GM12864 (cell line): ENCODE results near the gene LAIR2.

Experiments
- DNase-seq: peaks from one replicate; pipeline ENCODE4 v3.0.0-alpha.2; 2011; ENCODE audit warnings: low read depth
- H3K4me3 ChIP-seq: 2 replicates; pipeline ENCODE4 v1.5.1; 2011; ENCODE audit warnings: mild to moderate bottlenecking, low read depth, low read length, control low read depth
- CTCF ChIP-seq: IDR thresholded peaks from 2 replicates; pipeline ENCODE4 v1.5.1; 2011; ENCODE audit warnings: low read depth, mild to moderate bottlenecking, moderate library complexity, low read length, control low read depth, inconsistent platforms; ENCODE audit errors: missing control alignments

The LAIR2 gene

DNA sequence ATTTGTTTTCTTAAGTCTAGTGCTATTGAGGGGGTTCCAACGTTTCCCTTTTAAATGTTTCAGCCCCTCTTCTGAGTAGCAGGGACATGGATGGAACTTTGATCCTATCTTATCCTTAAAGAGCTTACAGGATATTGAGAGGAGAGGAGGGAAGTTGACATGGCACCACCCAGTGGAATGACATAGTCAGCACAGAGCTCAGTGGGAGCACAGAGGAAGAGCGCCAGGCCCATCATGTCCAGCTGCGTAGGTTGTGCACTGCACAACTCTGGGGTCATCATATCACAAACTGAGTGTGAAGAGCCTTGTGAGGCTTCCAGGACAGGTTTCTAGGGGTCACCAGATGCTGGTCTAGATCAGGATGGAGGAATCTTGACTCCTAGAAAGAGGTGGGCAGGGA lies 25.0 kb upstream of the LAIR2 start:
- H3K4me3 ChIP-seq: no peak overlapping the region
- no peak for DNase-seq
- peak; percentile 20 for TF ChIP-seq CTCF

DNA sequence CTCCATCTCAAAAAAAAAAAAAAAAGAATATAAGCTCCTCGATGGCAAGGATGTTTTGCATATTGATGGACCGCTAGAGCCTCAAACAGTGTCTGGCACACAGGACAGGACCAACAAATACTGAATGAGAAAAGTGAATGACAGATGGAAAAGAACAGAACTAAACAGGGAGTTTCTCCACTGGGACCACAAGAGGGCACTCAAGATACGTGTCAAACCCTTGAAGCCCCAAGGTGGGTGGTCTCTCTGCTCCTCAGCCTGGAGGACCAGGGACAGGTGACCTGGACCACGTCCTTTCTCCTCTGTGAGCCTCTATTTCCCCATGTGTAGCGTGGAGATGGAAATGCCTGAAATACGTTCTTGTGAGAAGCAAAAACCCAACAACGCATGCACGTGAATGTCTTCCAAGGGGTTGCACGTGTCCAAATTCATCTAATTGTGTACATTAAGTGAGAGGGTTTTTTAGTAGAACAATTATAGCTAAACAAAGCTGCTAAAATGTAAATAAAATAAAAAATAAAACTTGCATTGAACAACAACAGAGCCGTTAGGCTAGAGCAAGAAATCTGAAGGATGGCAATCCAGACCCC lies 23.9 kb upstream of the LAIR2 start:
- peak; percentile 85 for TF ChIP-seq CTCF
- no peak overlapping the region for H3K4me3 ChIP-seq
- DNase-seq: no peak

- no peak overlapping the region for H3K4me3 ChIP-seq
- no peak for DNase-seq
- no peak for TF ChIP-seq CTCF
These were observed 22.6 kb upstream of the LAIR2 start for GRCh38 chr19:54480051-54480450.

- no peak for DNase-seq
- no peak overlapping the region for H3K4me3 ChIP-seq
- TF ChIP-seq CTCF: peak; percentile 87
These were observed 21.2 kb upstream of the LAIR2 start for GRCh38 chr19:54481326-54481930.

GRCh38 chr19:54482889-54483288 lies 19.7 kb upstream of the LAIR2 start:
- TF ChIP-seq CTCF: no peak
- no peak for DNase-seq
- no peak overlapping the region for H3K4me3 ChIP-seq

DNA sequence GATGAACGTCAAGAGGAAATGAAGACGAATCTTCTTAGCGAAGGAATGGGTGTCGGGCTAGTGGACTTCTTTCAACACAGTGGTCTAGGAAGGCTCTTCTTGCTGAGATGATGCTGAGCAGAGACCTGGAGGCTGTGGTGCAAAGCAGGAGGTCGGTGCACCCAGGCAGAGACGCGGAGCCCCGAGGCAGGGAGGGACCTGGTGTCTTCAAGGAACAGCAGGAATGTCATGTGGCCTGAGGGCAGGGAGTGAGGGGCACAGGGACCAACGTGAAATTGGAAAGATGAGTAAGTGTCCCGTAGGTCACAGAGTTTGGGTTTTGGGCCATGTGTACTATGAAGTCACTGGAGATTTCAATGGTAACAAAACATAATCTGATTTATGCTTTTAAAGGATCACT lies 18.2 kb upstream of the LAIR2 start:
- no peak for DNase-seq
- no peak for TF ChIP-seq CTCF
- H3K4me3 ChIP-seq: no peak overlapping the region

DNA sequence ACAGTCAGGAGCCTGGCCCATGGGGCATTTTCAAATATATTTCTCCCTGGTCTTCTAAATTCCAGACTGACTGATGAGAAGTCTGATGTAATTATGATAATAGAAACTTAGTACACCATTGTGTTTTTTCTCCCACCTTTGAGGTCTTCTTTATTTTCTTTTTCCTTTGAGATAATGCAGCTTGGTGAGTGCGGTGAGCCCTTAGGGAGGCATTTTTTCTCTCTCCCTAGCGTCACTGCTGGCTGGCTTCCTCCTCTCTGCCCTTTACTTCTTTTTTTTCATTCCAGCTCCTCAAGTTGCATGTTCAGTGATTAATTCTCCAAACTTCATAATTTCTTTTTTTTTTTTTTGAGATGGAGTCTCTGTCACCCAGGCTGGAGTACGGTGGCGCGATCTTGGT lies 16.8 kb upstream of the LAIR2 start:
- H3K4me3 ChIP-seq: no peak overlapping the region
- no peak for DNase-seq
- no peak for TF ChIP-seq CTCF
